H9 (cell line): ENCODE results near the gene ANK3. TPM values are rescaled to one million over a fixed set of nuclear protein-coding genes. Genes with fewer than 3 reads are reported as not detected.

Experiments
- DNase-seq: peaks from one replicate; pipeline ENCODE4 v3.0.0-alpha.2; 2017
- H2AFZ ChIP-seq: one replicate; pipeline ENCODE4 v1.6.1; 2013; ENCODE audit warnings: mild to moderate bottlenecking, low read length, control low read depth, moderate library complexity
- H2AK5ac ChIP-seq: 2 replicates; pipeline ENCODE4 v1.6.1; 2013; ENCODE audit warnings: low read length, control low read depth, mixed read lengths; ENCODE audit not compliant: insufficient read length
- H2BK120ac ChIP-seq: one replicate; pipeline ENCODE4 v1.6.1; 2013; ENCODE audit warnings: low read depth, mild to moderate bottlenecking, low read length, control low read depth, inconsistent platforms; ENCODE audit not compliant: poor library complexity, severe bottlenecking
- H2BK12ac ChIP-seq: 2 replicates; pipeline ENCODE4 v1.6.1; 2013; ENCODE audit warnings: low read length, control low read depth, mixed read lengths, low read depth; ENCODE audit not compliant: insufficient read length
- H2BK15ac ChIP-seq: 2 replicates; pipeline ENCODE4 v1.6.1; 2013; ENCODE audit warnings: low read depth, low read length, control low read depth
- H2BK20ac ChIP-seq: one replicate; pipeline ENCODE4 v1.6.1; 2013; ENCODE audit warnings: low read depth, mild to moderate bottlenecking, low read length, control low read depth, inconsistent platforms; ENCODE audit not compliant: poor library complexity, severe bottlenecking
- H2BK5ac ChIP-seq: 2 replicates; pipeline ENCODE4 v1.6.1; 2013; ENCODE audit warnings: low read length, control low read depth, mixed read lengths; ENCODE audit not compliant: insufficient read length
- H3K14ac ChIP-seq: 2 replicates; pipeline ENCODE4 v1.6.1; 2013; ENCODE audit warnings: low read length, control low read depth; ENCODE audit not compliant: insufficient read depth
- H3K18ac ChIP-seq: 2 replicates; pipeline ENCODE4 v1.6.1; 2013; ENCODE audit warnings: low read depth, mild to moderate bottlenecking, mixed read lengths, low read length, control low read depth; ENCODE audit not compliant: insufficient read length
- H3K23ac ChIP-seq: 2 replicates; pipeline ENCODE4 v1.6.1; 2013; ENCODE audit warnings: low read length, control low read depth, mixed read lengths, low read depth; ENCODE audit not compliant: insufficient read length
- H3K23me2 ChIP-seq: 2 replicates; pipeline ENCODE4 v1.6.1; 2013; ENCODE audit warnings: low read depth, mild to moderate bottlenecking, mixed read lengths, low read length, control low read depth; ENCODE audit not compliant: insufficient read length, poor library complexity, severe bottlenecking
- H3K27ac ChIP-seq: 2 replicates; pipeline ENCODE4 v1.5.1; 2013; ENCODE audit warnings: low read length, control low read depth, mixed read lengths, low read depth; ENCODE audit not compliant: insufficient read length
- H3K27me3 ChIP-seq: 2 replicates; pipeline ENCODE4 v1.6.1; 2013; ENCODE audit warnings: low read length, control low read depth, inconsistent platforms; ENCODE audit not compliant: insufficient read depth
- H3K4ac ChIP-seq: 2 replicates; pipeline ENCODE4 v1.6.1; 2013; ENCODE audit warnings: low read depth, mild to moderate bottlenecking, control low read depth, inconsistent platforms, low read length, moderate library complexity
- H3K4me1 ChIP-seq: 2 replicates; pipeline ENCODE4 v1.6.1; 2013; ENCODE audit warnings: low read length, control low read depth, inconsistent platforms; ENCODE audit not compliant: insufficient read depth
- H3K4me2 ChIP-seq: 2 replicates; pipeline ENCODE4 v1.6.1; 2013; ENCODE audit warnings: low read length, control low read depth, mixed read lengths; ENCODE audit not compliant: insufficient read length, insufficient read depth
- H3K56ac ChIP-seq: 2 replicates; pipeline ENCODE4 v1.6.1; 2013; ENCODE audit warnings: low read depth, mild to moderate bottlenecking, mixed read lengths, low read length, control low read depth; ENCODE audit not compliant: insufficient read length
- H3K79me1 ChIP-seq: 2 replicates; pipeline ENCODE4 v1.6.1; 2013; ENCODE audit warnings: low read depth, mild to moderate bottlenecking, moderate library complexity, low read length, control low read depth, inconsistent platforms; ENCODE audit not compliant: insufficient read depth, poor library complexity, severe bottlenecking
- H3K79me2 ChIP-seq: 2 replicates; pipeline ENCODE4 v1.6.1; 2013; ENCODE audit warnings: low read length, control low read depth, inconsistent platforms; ENCODE audit not compliant: insufficient read depth
- H3K9ac ChIP-seq: 2 replicates; pipeline ENCODE4 v1.6.1; 2013; ENCODE audit warnings: low read length, control low read depth, mixed read lengths; ENCODE audit not compliant: insufficient read length; ENCODE audit errors: extremely low read depth
- H3K9me3 ChIP-seq: one replicate; pipeline ENCODE4 v1.6.1; 2013; ENCODE audit warnings: low read depth, low read length, inconsistent platforms; ENCODE audit not compliant: control insufficient read depth
- H3T11ph ChIP-seq: one replicate; pipeline ENCODE4 v1.6.1; 2013; ENCODE audit warnings: mild to moderate bottlenecking, low read length, control low read depth, inconsistent platforms
- H4K20me1 ChIP-seq: one replicate; pipeline ENCODE4 v1.6.1; 2013; ENCODE audit not compliant: control insufficient read depth, insufficient read length, insufficient read depth
- H4K5ac ChIP-seq: 2 replicates; pipeline ENCODE4 v1.6.1; 2013; ENCODE audit warnings: low read depth, mild to moderate bottlenecking, mixed read lengths, low read length, control low read depth; ENCODE audit not compliant: insufficient read length
- H4K8ac ChIP-seq: replicated peaks from 2 replicates; pipeline ENCODE4 v1.6.1; 2013; ENCODE audit warnings: low read length, control low read depth, mixed read lengths, low read depth; ENCODE audit not compliant: insufficient read length
- H4K91ac ChIP-seq: 2 replicates; pipeline ENCODE4 v1.6.1; 2013; ENCODE audit warnings: low read depth, mild to moderate bottlenecking, moderate library complexity, mixed read lengths, low read length, control low read depth; ENCODE audit not compliant: insufficient read length
- H3K27ac Mint-ChIP-seq, 3 experiments: 2 replicates in 2 of 3; 3 replicates in 1 of 3; pipeline ENCODE4 v1.8.0; 2020 to 2021; ENCODE audit warnings: mixed read lengths in 3 of 3, mild to moderate bottlenecking in 1 of 3, moderate library complexity in 1 of 3
- H3K27me3 Mint-ChIP-seq: 2 replicates; pipeline ENCODE4 v1.8.0; 2021; ENCODE audit warnings: low read depth, mild to moderate bottlenecking, moderate library complexity, mixed read lengths
- H3K36me3 Mint-ChIP-seq, 3 experiments: 2 replicates in 2 of 3; 3 replicates in 1 of 3; pipeline ENCODE4 v1.8.0; 2020 to 2021; ENCODE audit warnings: low read depth in 3 of 3, mixed read lengths in 3 of 3; ENCODE audit not compliant: insufficient read depth in 1 of 3
- H3K4me1 Mint-ChIP-seq, 2 experiments: 2 replicates each; pipeline ENCODE4 v1.8.0; 2020; ENCODE audit warnings: mixed read lengths in 2 of 2
- H3K4me3 Mint-ChIP-seq, 2 experiments: 2 replicates in 1 of 2; 3 replicates in 1 of 2; pipeline ENCODE4 v1.8.0; 2020 to 2021; ENCODE audit warnings: mild to moderate bottlenecking in 2 of 2, mixed read lengths in 2 of 2, moderate library complexity in 1 of 2
- H3K9me3 Mint-ChIP-seq, 2 experiments: 2 replicates in 1 of 2; 3 replicates in 1 of 2; pipeline ENCODE4 v1.8.0; 2020; ENCODE audit warnings: mild to moderate bottlenecking in 2 of 2, mixed read lengths in 2 of 2, moderate library complexity in 1 of 2
- CTCF ChIP-seq: fragments of 200-600 bp; sonication (generic); conservative IDR thresholded peaks from 3 replicates; pipeline ENCODE4 v1.8.0; 2021; ENCODE audit warnings: antibody characterized with exemption, mild to moderate bottlenecking
- WGBS: extraction: QIAGEN DNeasy Blood & Tissue Kit; methylation state at CpG from one replicate; pipeline ENCODE4 v1.1.7; 2013; ENCODE audit warnings: missing lambda C conversion rate, low lambda C conversion rate, mixed read lengths; ENCODE audit not compliant: insufficient read length; ENCODE audit errors: extremely low coverage; 5-methylcytosine and 5-hydroxymethylcytosine counted together
- total RNA-seq: library from RNA; stranded (reverse); gene quantifications from 2 replicates; pipeline ENCODE4 v1.2.1, GENCODE V29; 2021

The ANK3 gene
- total RNA-seq, 1 experiment from 2014 or later: 59.6 TPM

- Mint-ChIP-seq H3K27me3 (no peaks in the 10 kb centered on the region), H3K4me1 (peaks cover 4 to 10% of the 10 kb centered on the region in 2 experiments; a peak in 3 of 4 replicates), H3K36me3 (peaks cover 0 to 11% (median 4%) of the 10 kb centered on the region in 3 experiments; a peak in 4 of 7 replicates), H3K9me3 (peaks cover 10 to 12% of the 10 kb centered on the region in 2 experiments; a peak in 4 of 5 replicates), H3K27ac (no peak overlapping the region; a peak in 1 of 7 replicates), H3K4me3 (no peak overlapping the region)
- H3T11ph ChIP-seq: no peak overlapping the region
- H2BK15ac ChIP-seq: no peak overlapping the region
- H3K18ac ChIP-seq: no peak overlapping the region
- no peak overlapping the region for H4K5ac ChIP-seq
- no peak overlapping the region for H2AK5ac ChIP-seq
- H2BK20ac ChIP-seq: no peak overlapping the region
- no peak overlapping the region for H4K8ac ChIP-seq
- H4K20me1 ChIP-seq: no peaks in the 10 kb centered on the region
- TF ChIP-seq CTCF: no peak
- H2BK12ac ChIP-seq: no peak overlapping the region
- H3K9ac ChIP-seq: no peak overlapping the region
- H3K14ac ChIP-seq: no peak overlapping the region
- no peak overlapping the region for H2BK5ac ChIP-seq
- H3K56ac ChIP-seq: no peak overlapping the region
- H3K23me2 ChIP-seq: no peaks in the 10 kb centered on the region
- no peak overlapping the region for H2BK120ac ChIP-seq
- H3K4me1 ChIP-seq: peaks cover under 1% of the 10 kb centered on the region; the same call in 1 of the 2 replicates
- H3K79me1 ChIP-seq: no peaks in the 10 kb centered on the region
- DNase-seq: no peak
- no peak overlapping the region for H3K4me2 ChIP-seq
- H3K4ac ChIP-seq: no peak overlapping the region
- H3K79me2 ChIP-seq: no peaks in the 10 kb centered on the region
- no CpG with 5 or more reads among the region's 2 CpGs for WGBS
- no peak overlapping the region for H4K91ac ChIP-seq
- no peaks in the 10 kb centered on the region for H3K27me3 ChIP-seq
- H3K23ac ChIP-seq: no peak overlapping the region
- H2AFZ ChIP-seq: no peak overlapping the region
- no peak overlapping the region for H3K27ac ChIP-seq
- H3K9me3 ChIP-seq: no peaks in the 10 kb centered on the region
These were observed 380.4 kb downstream of the ANK3 start for GRCh38 chr10:60009276-60009675.
